Fibroblast of upper back skin (primary cell): ENCODE data around the gene GFI1B.
"Not testable (repeated sequence)": the region's sequence is repeated elsewhere in the genome, so short reads cannot be mapped to it uniquely, and the experiment has no call there.

Source experiments
- DNase-seq: peaks from one replicate; pipeline ENCODE4 v3.0.0-alpha.2; 2013

The GFI1B gene

GRCh38 chr9:132970324-132971062 lies 8.0 kb upstream of the GFI1B start:
- DNase-seq, result no peak

GRCh38 chr9:132973166-132973565 lies 5.3 kb upstream of the GFI1B start:
- no peak for DNase-seq

GRCh38 chr9:132973713-132974112 lies 4.8 kb upstream of the GFI1B start:
- peak; percentile 16 for DNase-seq

GRCh38 chr9:132975961-132976360 lies 2.5 kb upstream of the GFI1B start:
- no peak for DNase-seq

GRCh38 chr9:132976571-132976970 lies 1.9 kb upstream of the GFI1B start:
- no peak for DNase-seq

- no peak for DNase-seq
Measured at GRCh38 chr9:132978112-132978450, 413 bp upstream of the GFI1B start.

- DNase-seq, result no peak
Measured at GRCh38 chr9:132980157-132980556, 1.7 kb downstream of the GFI1B start.

GRCh38 chr9:132982458-132982857 lies 4.0 kb downstream of the GFI1B start:
- no peak for DNase-seq

- no peak for DNase-seq
Measured at GRCh38 chr9:132983491-132984201, 5.2 kb downstream of the GFI1B start.

- no peak for DNase-seq
Measured at GRCh38 chr9:132984202-132985070, 5.9 kb downstream of the GFI1B start.

- DNase-seq, result no peak
Measured at GRCh38 chr9:132985071-132985350, 6.5 kb downstream of the GFI1B start.

GRCh38 chr9:132985489-132985888 lies 7.0 kb downstream of the GFI1B start:
- no peak for DNase-seq

GRCh38 chr9:132986114-132986513 lies 7.6 kb downstream of the GFI1B start:
- no peak for DNase-seq

GRCh38 chr9:132986640-132987620 lies 8.4 kb downstream of the GFI1B start:
- no peak for DNase-seq

GRCh38 chr9:132988244-132989013 lies 9.9 kb downstream of the GFI1B start:
- no peak for DNase-seq

GRCh38 chr9:132989014-132989310 lies 10.5 kb downstream of the GFI1B start:
- DNase-seq, result no peak

GRCh38 chr9:132989414-132989996 lies 11.0 kb downstream of the GFI1B start:
- DNase-seq, result no peak

- DNase-seq, result not testable (repeated sequence)
Measured at GRCh38 chr9:132989998-132990557, 11.6 kb downstream of the GFI1B start.

- DNase-seq, result no peak
Measured at GRCh38 chr9:132990781-132991180, 12.3 kb downstream of the GFI1B start.

GRCh38 chr9:132991351-132992300 lies 13.1 kb downstream of the GFI1B start:
- DNase-seq, result no peak
